WTC11 (cell line): ENCODE measurements around the gene RAB26.

Experiments used
- CREB1 ChIP-seq: sonication (generic); formaldehyde crosslinking; IDR thresholded peaks from 2 replicates; pipeline ENCODE4 v1.8.0; 2023; ENCODE audit warnings: mild to moderate bottlenecking, missing genetic modification reagents
- CTCF ChIP-seq: fragments of 200-600 bp; IDR thresholded peaks from 2 replicates; pipeline ENCODE4 v1.8.0; 2022; ENCODE audit warnings: antibody characterized with exemption

- TF ChIP-seq CTCF (no peak), CREB1 (no peak)
These were observed 18.7 kb downstream of the RAB26 start for GRCh38 chr16:2167068-2167638.
